ENCODE data around the gene ZNF106.
A peak's percentile ranks its signal among the peaks of the same experiment; 100 is the strongest.

Gene ZNF106

DNA sequence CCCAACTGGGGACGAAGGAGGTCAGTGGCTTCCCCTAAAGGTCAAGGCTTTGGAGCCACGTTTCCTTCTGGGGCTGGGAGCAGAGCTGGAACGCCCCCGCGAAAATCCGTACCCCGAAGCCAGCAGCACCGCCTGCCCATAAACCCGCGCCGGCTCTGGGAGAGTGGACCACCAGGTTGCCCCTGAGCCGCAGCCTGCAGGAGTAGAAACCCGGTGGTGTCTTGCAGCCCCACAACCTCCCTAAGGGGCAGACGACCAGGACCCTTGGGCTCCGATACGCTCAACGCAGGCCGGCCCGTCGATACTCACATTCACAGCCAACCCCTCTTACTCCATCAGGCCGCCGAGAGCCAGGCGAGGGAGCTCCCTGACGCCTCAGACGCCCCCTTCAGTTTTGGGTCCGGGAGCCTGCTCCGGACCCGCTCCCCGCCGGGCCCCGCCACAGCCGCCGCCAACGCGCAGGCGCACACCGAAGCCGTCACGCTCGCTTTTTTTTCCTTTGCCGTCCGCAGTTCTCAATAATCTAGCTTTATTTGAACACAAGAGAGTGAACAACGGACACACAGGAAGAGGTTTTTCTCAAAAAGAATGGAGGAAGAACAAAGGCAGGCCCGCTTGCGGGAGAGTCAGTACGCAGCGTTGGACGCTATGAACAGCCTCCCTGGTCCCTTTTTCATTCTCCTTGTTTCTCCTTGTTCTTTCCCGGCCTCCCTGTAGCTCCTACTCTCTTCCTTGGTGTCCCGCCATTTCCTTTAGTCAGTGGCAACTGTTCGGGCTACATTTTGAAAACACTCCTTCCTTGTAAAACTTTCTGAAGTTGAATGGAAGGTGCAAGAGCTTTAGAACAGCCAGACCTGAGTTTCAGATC lies at the start of gene ZNF106:
TSS of gene ZNF106 (minus strand) at position 471 of the 868 bp plus-strand sequence. CDS start 18,852 bp downstream, outside the sequence.
- DNase-seq (ENCODE audit: low read depth) = peak; percentile 71
- TF ChIP-seq, protein P1, sequence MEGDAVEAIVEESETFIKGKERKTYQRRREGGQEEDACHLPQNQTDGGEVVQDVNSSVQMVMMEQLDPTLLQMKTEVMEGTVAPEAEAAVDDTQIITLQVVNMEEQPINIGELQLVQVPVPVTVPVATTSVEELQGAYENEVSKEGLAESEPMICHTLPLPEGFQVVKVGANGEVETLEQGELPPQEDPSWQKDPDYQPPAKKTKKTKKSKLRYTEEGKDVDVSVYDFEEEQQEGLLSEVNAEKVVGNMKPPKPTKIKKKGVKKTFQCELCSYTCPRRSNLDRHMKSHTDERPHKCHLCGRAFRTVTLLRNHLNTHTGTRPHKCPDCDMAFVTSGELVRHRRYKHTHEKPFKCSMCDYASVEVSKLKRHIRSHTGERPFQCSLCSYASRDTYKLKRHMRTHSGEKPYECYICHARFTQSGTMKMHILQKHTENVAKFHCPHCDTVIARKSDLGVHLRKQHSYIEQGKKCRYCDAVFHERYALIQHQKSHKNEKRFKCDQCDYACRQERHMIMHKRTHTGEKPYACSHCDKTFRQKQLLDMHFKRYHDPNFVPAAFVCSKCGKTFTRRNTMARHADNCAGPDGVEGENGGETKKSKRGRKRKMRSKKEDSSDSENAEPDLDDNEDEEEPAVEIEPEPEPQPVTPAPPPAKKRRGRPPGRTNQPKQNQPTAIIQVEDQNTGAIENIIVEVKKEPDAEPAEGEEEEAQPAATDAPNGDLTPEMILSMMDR (conservative IDR thresholded peaks at IDR 0.05; ENCODE audit: low read depth, low read length) = no peak
- H3K4me3 ChIP-seq (ENCODE audit: low read length) = peak within 1 kb of the TSS; percentile 98

DNA sequence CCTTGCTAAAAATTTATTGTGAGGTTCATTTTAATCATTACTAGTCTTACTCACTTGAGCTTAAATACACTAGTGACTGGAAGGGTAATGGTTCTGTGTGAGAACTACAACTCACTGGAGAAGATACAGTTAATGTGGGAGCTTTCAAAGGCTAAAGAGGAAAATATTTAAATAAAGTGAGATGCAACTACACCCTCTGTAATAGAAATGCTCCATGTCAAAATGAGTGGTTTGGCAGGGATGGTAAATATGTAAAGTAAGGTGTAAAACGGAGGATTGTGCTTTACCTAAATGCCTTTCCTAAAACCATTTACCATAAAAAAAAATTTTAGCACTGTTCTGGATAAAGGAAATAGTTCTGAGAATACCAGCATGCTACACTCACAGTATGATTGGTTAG lies 42.3 kb upstream of the ZNF106 start:
- no peak for DNase-seq (ENCODE audit: low read depth)
- TF ChIP-seq, protein P1 (conservative IDR thresholded peaks at IDR 0.05; ENCODE audit: low read depth, low read length) = no peak
- H3K4me3 ChIP-seq (ENCODE audit: low read length) = no peak overlapping the region

DNA sequence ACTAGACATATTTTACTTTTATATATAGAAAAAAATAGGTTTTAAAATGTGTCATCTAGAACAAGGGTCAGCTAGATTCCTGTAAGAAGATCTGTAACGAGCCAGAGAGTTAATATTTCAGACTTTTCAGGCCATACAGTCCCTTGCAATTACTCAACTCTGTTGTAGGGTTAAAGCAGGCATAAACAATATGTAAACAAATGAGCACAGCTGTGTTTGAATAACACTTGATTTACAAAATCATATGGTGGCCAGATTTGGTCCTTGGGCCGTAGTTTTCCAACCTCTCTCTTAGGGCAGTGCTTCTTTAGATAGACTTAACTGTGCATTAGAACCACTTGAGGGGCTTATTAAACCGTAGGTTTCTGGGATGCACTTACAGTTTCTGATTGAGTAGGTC lies 38.0 kb upstream of the ZNF106 start:
- TF ChIP-seq, protein P1 (conservative IDR thresholded peaks at IDR 0.05; ENCODE audit: low read depth, low read length) = no peak

DNA sequence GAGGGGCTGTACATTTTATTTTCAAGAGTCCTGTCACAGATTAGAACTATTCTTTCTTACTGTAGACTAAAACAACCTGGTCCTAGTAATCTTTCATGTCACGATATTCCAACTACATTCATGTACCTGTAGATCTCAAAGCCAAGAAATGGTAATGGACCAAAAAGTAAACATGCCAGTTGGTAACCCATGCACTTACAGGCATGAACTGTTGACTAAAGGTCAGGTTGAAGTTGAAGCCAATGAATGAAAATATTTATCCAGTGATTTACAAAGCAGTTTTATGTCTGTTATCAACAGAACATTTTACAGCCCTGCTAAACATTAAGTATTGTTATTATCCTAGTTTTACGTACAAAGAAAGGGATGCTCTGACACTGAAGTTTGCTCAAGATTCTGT lies 32.4 kb upstream of the ZNF106 start:
- H3K4me3 ChIP-seq (ENCODE audit: low read length) = no peak overlapping the region
- DNase-seq (ENCODE audit: low read depth) = no peak
- TF ChIP-seq, protein P1 (conservative IDR thresholded peaks at IDR 0.05; ENCODE audit: low read depth, low read length) = no peak

More for the DNA sequence above, 38.0 kb upstream of the ZNF106 start:
- DNase-seq (ENCODE audit: low read depth) = no peak
- H3K4me3 ChIP-seq (ENCODE audit: low read length) = no peak overlapping the region

DNA sequence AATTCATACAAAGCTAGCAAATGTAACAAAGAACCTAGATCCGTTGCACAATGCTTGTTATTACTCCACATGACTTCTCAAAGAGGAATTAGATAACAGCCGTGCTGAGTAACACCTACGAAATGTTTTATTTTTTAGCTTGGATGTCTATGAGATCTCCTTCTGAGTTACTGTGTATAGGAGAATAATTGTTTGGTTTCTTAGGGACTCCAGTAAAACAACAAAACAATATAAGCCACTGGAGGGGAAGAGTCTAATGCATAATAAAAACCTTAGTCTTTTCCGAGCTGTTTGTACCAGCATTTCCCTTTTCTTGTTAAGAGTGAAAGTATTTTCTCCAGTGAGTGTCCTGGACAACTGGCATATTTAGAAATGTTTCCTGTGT lies 20.1 kb upstream of the ZNF106 start:
- TF ChIP-seq, protein P1 (conservative IDR thresholded peaks at IDR 0.05; ENCODE audit: low read depth, low read length) = no peak
- DNase-seq (ENCODE audit: low read depth) = no peak
- no peak overlapping the region for H3K4me3 ChIP-seq (ENCODE audit: low read length)

DNA sequence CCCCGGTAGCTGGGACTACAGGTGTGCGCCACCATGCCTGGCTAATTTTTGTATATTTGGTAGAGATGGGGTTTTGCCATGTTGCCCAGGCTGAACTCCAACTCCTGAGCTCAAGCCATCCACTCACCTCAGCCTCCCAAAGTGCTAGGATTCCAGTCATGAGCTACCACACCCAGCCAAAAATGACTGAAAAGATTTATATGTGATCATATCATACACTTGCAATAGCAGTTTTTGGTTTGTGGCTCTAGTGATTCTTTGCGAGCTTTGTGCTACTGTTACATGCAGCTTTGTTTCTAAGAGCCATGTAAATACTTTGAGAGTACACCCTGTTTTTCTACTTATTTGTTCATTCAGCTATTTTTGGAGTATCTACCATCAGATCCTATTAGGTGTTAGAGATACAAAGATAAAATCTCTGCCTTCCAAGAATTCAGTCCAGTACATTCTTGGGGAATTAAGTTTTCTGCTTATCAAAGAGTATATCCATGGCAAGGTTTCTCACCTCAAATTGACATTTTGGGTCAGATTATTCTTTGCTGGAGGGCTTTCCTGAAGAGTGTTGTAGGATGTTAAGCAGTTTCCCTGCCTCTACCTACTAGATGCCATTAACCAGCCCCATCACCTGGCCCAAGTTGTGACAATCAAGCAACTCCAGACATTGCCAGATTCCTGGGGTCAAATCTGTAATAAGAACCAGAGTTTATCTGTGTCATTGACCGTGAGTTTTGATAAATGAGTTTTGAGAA lies 19.5 kb upstream of the ZNF106 start:
- no peak overlapping the region for H3K4me3 ChIP-seq (ENCODE audit: low read length)
- TF ChIP-seq, protein P1 (conservative IDR thresholded peaks at IDR 0.05; ENCODE audit: low read depth, low read length) = no peak
- no peak for DNase-seq (ENCODE audit: low read depth)
